Measurements from ENCODE around the gene SPEM3.

GRCh38 chr17:7478276-7479212, 49.9 kb downstream of the SPEM3 start:
- TF ChIP-seq ZFP30 (CRISPR knock-in tag; IDR thresholded peaks at IDR 0.05) (no peak), PATZ1 (CRISPR knock-in tag; IDR thresholded peaks at IDR 0.05; ENCODE audit: borderline replicate concordance) (peak; percentile 57; the same call in 1 of the 2 replicates), ARNTL (CRISPR knock-in tag; IDR thresholded peaks at IDR 0.05; ENCODE audit: borderline replicate concordance, low read depth) (no peak), ZC3H10 (CRISPR knock-in tag; IDR thresholded peaks at IDR 0.05) (no peak), RARB (CRISPR knock-in tag; IDR thresholded peaks at IDR 0.05) (no peak), ZFP3 (CRISPR knock-in tag; IDR thresholded peaks at IDR 0.05) (0 out of 2 replicates have a peak, but pooled peaks have one; percentile 15), ZNF70 (CRISPR knock-in tag; IDR thresholded peaks at IDR 0.05) (no peak), GLIS3 (CRISPR knock-in tag; IDR thresholded peaks at IDR 0.05) (no peak), ISL1 (CRISPR knock-in tag; IDR thresholded peaks at IDR 0.05) (no peak)
